CD4-positive, alpha-beta memory T cell (primary cell): ENCODE measurements around the gene MEIS2. TPM values are rescaled to one million over a fixed set of nuclear protein-coding genes. Genes with fewer than 3 reads are reported as not detected.

ENCODE experiments used
- CTCF ChIA-PET: fragments of 350-600 bp; sonication (Branson Sonifier 250); formaldehyde crosslinking; loops from one replicate; lab custom pipeline; 2021; ENCODE audit warnings: inconsistent platforms; ENCODE audit not compliant: partially characterized antibody; lab: Charles Lee
- POLR2A ChIA-PET: fragments of 350-600 bp; sonication (Branson Sonifier 250); formaldehyde crosslinking; loops from one replicate; lab custom pipeline; 2021; ENCODE audit not compliant: partially characterized antibody; lab: Charles Lee
- DNase-seq, 5 donors: peaks; one replicate each; pipeline versions ENCODE4 v3.0.0 to v3.0.0-alpha.2; 2020 to 2022; ENCODE audit warnings: mixed read lengths in 1 of 5
- H3K27ac ChIP-seq: one replicate; pipeline ENCODE4 v1.7.0; 2013; ENCODE audit warnings: low read depth, low read length
- H3K27me3 ChIP-seq: 2 replicates; pipeline ENCODE4 v1.7.0; 2013; ENCODE audit warnings: mild to moderate bottlenecking, low read length, moderate library complexity; ENCODE audit not compliant: insufficient read depth
- H3K36me3 ChIP-seq: 2 replicates; pipeline ENCODE4 v1.7.0; 2013; ENCODE audit warnings: mild to moderate bottlenecking, low read length, moderate library complexity; ENCODE audit not compliant: insufficient read depth
- H3K4me1 ChIP-seq: 2 replicates; pipeline ENCODE4 v1.7.0; 2013; ENCODE audit warnings: mild to moderate bottlenecking, low read length, moderate library complexity; ENCODE audit not compliant: insufficient read depth
- H3K4me3 ChIP-seq, 2 donors: one replicate each; pipeline ENCODE4 v1.7.0; 2013; ENCODE audit warnings: low read length in 2 of 2, mild to moderate bottlenecking in 1 of 2
- H3K9me3 ChIP-seq, 2 donors: one replicate each; pipeline ENCODE4 v1.7.0; 2013; ENCODE audit warnings: low read length in 2 of 2, control low read depth in 1 of 2; ENCODE audit not compliant: control insufficient read depth in 1 of 2
- H3K27ac Mint-ChIP-seq, 7 donors: one replicate each; pipeline ENCODE4 v1.8.0; 2020 to 2021; ENCODE audit warnings: mixed read lengths in 7 of 7, mild to moderate bottlenecking in 6 of 7, inconsistent platforms in 3 of 7, moderate library complexity in 3 of 7
- H3K27me3 Mint-ChIP-seq, 2 donors: one replicate each; pipeline ENCODE4 v1.8.0; 2020 to 2021; ENCODE audit warnings: mixed read lengths in 2 of 2
- H3K36me3 Mint-ChIP-seq, 2 donors: one replicate each; pipeline ENCODE4 v1.8.0; 2020 to 2021; ENCODE audit warnings: mixed read lengths in 2 of 2, inconsistent platforms in 1 of 2, mild to moderate bottlenecking in 1 of 2
- H3K4me1 Mint-ChIP-seq, 4 donors: one replicate each; pipeline ENCODE4 v1.8.0; 2020 to 2021; ENCODE audit warnings: mixed read lengths in 4 of 4, mild to moderate bottlenecking in 1 of 4
- H3K4me3 Mint-ChIP-seq, 8 donors: one replicate each; pipeline ENCODE4 v1.8.0; 2020 to 2021; ENCODE audit warnings: mixed read lengths in 8 of 8, mild to moderate bottlenecking in 7 of 8, moderate library complexity in 6 of 8, inconsistent platforms in 3 of 8
- H3K9me3 Mint-ChIP-seq, 8 donors: one replicate each; pipeline ENCODE4 v1.8.0; 2020 to 2021; ENCODE audit warnings: mixed read lengths in 8 of 8, mild to moderate bottlenecking in 5 of 8, inconsistent platforms in 3 of 8, moderate library complexity in 1 of 8
- intact Hi-C: fragments of 100-400 bp; cut with micrococcal nuclease; formaldehyde crosslinking; loops from one replicate; pipeline ENCODE4 v1.15.1; 2023
- polyA plus RNA-seq, 2 donors: library from polyadenylated mRNA; unstranded; fragments of 300-500 nt; fragmentation: Illumina TruSeq; gene quantifications; one replicate each; pipeline ENCODE4 v1.2.3, GENCODE V29; 2021
- total RNA-seq, 2 experiments: library from RNA; stranded (reverse); gene quantifications; one replicate each; pipeline ENCODE4 v1.2.3, GENCODE V29; 2021

The MEIS2 gene
- total and polyA plus RNA-seq, 4 experiments from 2014 or later, result not detected

- H3K9me3 Mint-ChIP-seq, result no peaks in the 10 kb centered on the region
- ChIA-PET POLR2A (no interaction called here), CTCF (no interaction called here)
- no peak overlapping the region for H3K27ac ChIP-seq
- H3K4me3 ChIP-seq, result no peak overlapping the region
- H3K36me3 ChIP-seq, result no peaks in the 10 kb centered on the region
- H3K4me3 Mint-ChIP-seq, result no peak overlapping the region
- intact Hi-C loops, result loop anchor here (5.0 kb wide), 1 partner anchor 629 kb away; no protein-coding TSS in a partner anchor
- H3K36me3 Mint-ChIP-seq, result no peaks in the 10 kb centered on the region
- peaks cover 1 to 10% of the 10 kb centered on the region in 2 donors for H3K27me3 Mint-ChIP-seq
- DNase-seq, result no peak
- no peaks in the 10 kb centered on the region for H3K4me1 ChIP-seq
- no peak overlapping the region for H3K27ac Mint-ChIP-seq
- H3K27me3 ChIP-seq, result no peaks in the 10 kb centered on the region
- H3K4me1 Mint-ChIP-seq, result no peaks in the 10 kb centered on the region
- H3K9me3 ChIP-seq, result no peaks in the 10 kb centered on the region
Measured at GRCh38 chr15:37131621-37132020, 31.3 kb upstream of the MEIS2 start.

GRCh38 chr15:37130356-37130755, 30.0 kb upstream of the MEIS2 start:
- Mint-ChIP-seq H3K36me3 (no peaks in the 10 kb centered on the region), H3K9me3 (no peaks in the 10 kb centered on the region), H3K27ac (no peak overlapping the region), H3K27me3 (peaks cover 1 to 10% of the 10 kb centered on the region in 2 donors), H3K4me3 (no peak overlapping the region), H3K4me1 (no peaks in the 10 kb centered on the region)
- DNase-seq, result no peak
- CTCF ChIA-PET, result no interaction called here
- no peaks in the 10 kb centered on the region for H3K36me3 ChIP-seq
- H3K9me3 ChIP-seq, result no peaks in the 10 kb centered on the region
- H3K4me1 ChIP-seq, result no peaks in the 10 kb centered on the region
- no peaks in the 10 kb centered on the region for H3K27me3 ChIP-seq
- POLR2A ChIA-PET, result no interaction called here
- no peak overlapping the region for H3K27ac ChIP-seq
- H3K4me3 ChIP-seq, result no peak overlapping the region
- intact Hi-C loops, result loop anchor here (5.0 kb wide), 1 partner anchor 628 kb away; no protein-coding TSS in a partner anchor

- Mint-ChIP-seq H3K4me3 (no peak overlapping the region), H3K36me3 (no peaks in the 10 kb centered on the region), H3K9me3 (no peaks in the 10 kb centered on the region), H3K27me3 (peaks cover 5 to 8% of the 10 kb centered on the region in 2 donors), H3K27ac (no peak overlapping the region), H3K4me1 (no peaks in the 10 kb centered on the region)
- no peak for DNase-seq
- Histone ChIP-seq H3K4me1 (no peaks in the 10 kb centered on the region), H3K36me3 (no peaks in the 10 kb centered on the region), H3K9me3 (no peaks in the 10 kb centered on the region), H3K27me3 (no peaks in the 10 kb centered on the region), H3K27ac (no peak overlapping the region), H3K4me3 (no peak overlapping the region)
- intact Hi-C loops, result no loop called here
- POLR2A ChIA-PET, result no interaction called here
- CTCF ChIA-PET, result no interaction called here
Measured at GRCh38 chr15:37125143-37125542, 24.8 kb upstream of the MEIS2 start.

GRCh38 chr15:37124331-37124730, 24.0 kb upstream of the MEIS2 start:
- Mint-ChIP-seq H3K4me3 (no peak overlapping the region), H3K27ac (no peak overlapping the region), H3K4me1 (no peaks in the 10 kb centered on the region), H3K36me3 (no peaks in the 10 kb centered on the region), H3K27me3 (peaks cover 5 to 8% of the 10 kb centered on the region in 2 donors), H3K9me3 (no peaks in the 10 kb centered on the region)
- Histone ChIP-seq H3K9me3 (no peaks in the 10 kb centered on the region), H3K36me3 (no peaks in the 10 kb centered on the region), H3K27ac (no peak overlapping the region), H3K4me3 (no peak overlapping the region), H3K27me3 (no peaks in the 10 kb centered on the region), H3K4me1 (no peaks in the 10 kb centered on the region)
- ChIA-PET CTCF (interaction anchor here (1.5 kb wide), 1 partner anchor 10 kb away, joined by 4 read pairs; no protein-coding TSS in a partner anchor), POLR2A (no interaction called here)
- no peak for DNase-seq
- intact Hi-C loops, result no loop called here

GRCh38 chr15:37122703-37123102, 22.4 kb upstream of the MEIS2 start:
- Mint-ChIP-seq H3K36me3 (no peaks in the 10 kb centered on the region), H3K27ac (no peak overlapping the region), H3K4me1 (no peaks in the 10 kb centered on the region), H3K4me3 (no peak overlapping the region), H3K27me3 (peaks cover 5 to 6% of the 10 kb centered on the region in 2 donors), H3K9me3 (no peaks in the 10 kb centered on the region)
- Histone ChIP-seq H3K27me3 (no peaks in the 10 kb centered on the region), H3K27ac (no peak overlapping the region), H3K9me3 (no peaks in the 10 kb centered on the region), H3K4me3 (no peak overlapping the region), H3K36me3 (no peaks in the 10 kb centered on the region), H3K4me1 (no peaks in the 10 kb centered on the region)
- DNase-seq, result no peak
- POLR2A ChIA-PET, result no interaction called here
- intact Hi-C loops, result no loop called here
- CTCF ChIA-PET, result no interaction called here

GRCh38 chr15:37121492-37121891, 21.1 kb upstream of the MEIS2 start:
- Histone ChIP-seq H3K4me3 (no peak overlapping the region), H3K4me1 (no peaks in the 10 kb centered on the region), H3K27ac (no peak overlapping the region), H3K27me3 (no peaks in the 10 kb centered on the region), H3K9me3 (no peaks in the 10 kb centered on the region), H3K36me3 (no peaks in the 10 kb centered on the region)
- intact Hi-C loops, result no loop called here
- ChIA-PET CTCF (no interaction called here), POLR2A (no interaction called here)
- H3K27me3 Mint-ChIP-seq, result peaks cover 5 to 6% of the 10 kb centered on the region in 2 donors
- H3K36me3 Mint-ChIP-seq, result no peaks in the 10 kb centered on the region
- DNase-seq, result no peak
- no peaks in the 10 kb centered on the region for H3K9me3 Mint-ChIP-seq
- H3K4me1 Mint-ChIP-seq, result no peaks in the 10 kb centered on the region
- no peak overlapping the region for H3K4me3 Mint-ChIP-seq
- H3K27ac Mint-ChIP-seq, result no peak overlapping the region

GRCh38 chr15:37117030-37117429, 16.7 kb upstream of the MEIS2 start:
- Mint-ChIP-seq H3K36me3 (peaks cover 0 to 1% of the 10 kb centered on the region in 2 donors), H3K9me3 (peaks cover 0 to 6% (median 2%) of the 10 kb centered on the region in 8 donors), H3K27ac (no peak overlapping the region), H3K27me3 (peaks cover 19 to 20% of the 10 kb centered on the region in 2 donors), H3K4me1 (peaks cover 0 to 2% (median under 1%) of the 10 kb centered on the region in 4 donors), H3K4me3 (no peak overlapping the region)
- POLR2A ChIA-PET, result no interaction called here
- no peak overlapping the region for H3K27ac ChIP-seq
- H3K27me3 ChIP-seq, result peaks cover 5% of the 10 kb centered on the region
- CTCF ChIA-PET, result no interaction called here
- no peaks in the 10 kb centered on the region for H3K9me3 ChIP-seq
- DNase-seq, result no peak
- intact Hi-C loops, result no loop called here
- no peaks in the 10 kb centered on the region for H3K36me3 ChIP-seq
- H3K4me1 ChIP-seq, result no peaks in the 10 kb centered on the region
- no peak overlapping the region for H3K4me3 ChIP-seq

GRCh38 chr15:37115538-37115937, 15.2 kb upstream of the MEIS2 start:
- Mint-ChIP-seq H3K9me3 (peaks cover 0 to 16% (median 12%) of the 10 kb centered on the region in 8 donors), H3K27me3 (peaks cover 28 to 30% of the 10 kb centered on the region in 2 donors), H3K27ac (no peak overlapping the region), H3K36me3 (peaks cover 0 to 1% of the 10 kb centered on the region in 2 donors), H3K4me1 (peaks cover 5 to 15% (median 11%) of the 10 kb centered on the region in 4 donors), H3K4me3 (no peak overlapping the region)
- Histone ChIP-seq H3K4me3 (no peak overlapping the region), H3K27me3 (peaks cover 19% of the 10 kb centered on the region), H3K4me1 (peaks cover 9% of the 10 kb centered on the region), H3K27ac (no peak overlapping the region), H3K36me3 (no peaks in the 10 kb centered on the region), H3K9me3 (no peaks in the 10 kb centered on the region)
- intact Hi-C loops, result no loop called here
- ChIA-PET CTCF (no interaction called here), POLR2A (no interaction called here)
- no peak for DNase-seq
